ENCODE data around the gene CACNA2D3. TPM values are rescaled to one million over a fixed set of nuclear protein-coding genes. Genes with fewer than 3 reads are reported as not detected.

CACNA2D3 gene
- polyA plus RNA-seq, 3 donors: 8.3 to 21.5 (median 10.4) TPM

- H3K4me1 ChIP-seq (ENCODE audit: control insufficient read depth in 1 of 2, insufficient read depth in 2 of 2, low read length in 2 of 2): no peaks in the 10 kb centered on the region
- H3K36me3 ChIP-seq (replicated peaks in 1 of 2; ENCODE audit: control insufficient read depth in 1 of 2, insufficient read depth in 2 of 2, low read length in 2 of 2): no peaks in the 10 kb centered on the region
- H3K36me3 Mint-ChIP-seq: no peaks in the 10 kb centered on the region
- no peak overlapping the region for H2AFZ ChIP-seq (ENCODE audit: insufficient read depth, low read depth, low read length, poor library complexity, severe bottlenecking)
- no peaks in the 10 kb centered on the region for H4K20me1 ChIP-seq (ENCODE audit: insufficient read depth, low read length)
- H3K4me3 ChIP-seq (replicated peaks in 1 of 3; ENCODE audit: low read depth in 2 of 3, low read length in 3 of 3): no peak overlapping the region
- H3K9ac ChIP-seq (ENCODE audit: insufficient read depth, low read length, poor library complexity, severe bottlenecking): no peak overlapping the region
- H3K9me3 Mint-ChIP-seq: no peaks in the 10 kb centered on the region
- H3K27ac ChIP-seq (ENCODE audit: low read depth in 1 of 2, low read length in 2 of 2): no peak overlapping the region
- DNase-seq: no peak
- no peaks in the 10 kb centered on the region for H3K79me2 ChIP-seq (ENCODE audit: insufficient read depth, low read length)
- no peak overlapping the region for H3K27ac Mint-ChIP-seq
- no peak overlapping the region for H3K4me2 ChIP-seq (replicated peaks; ENCODE audit: extremely low read depth, low read length, poor library complexity, severe bottlenecking)
- TF ChIP-seq CTCF (IDR thresholded peaks at IDR 0.05): no peak
- no peaks in the 10 kb centered on the region for H3K9me3 ChIP-seq (replicated peaks in 1 of 2; ENCODE audit: control insufficient read depth in 1 of 2, insufficient read depth in 1 of 2, low read length in 2 of 2)
- no peak overlapping the region for H3K4me3 Mint-ChIP-seq
- H3K27me3 ChIP-seq (ENCODE audit: control insufficient read depth in 2 of 2, insufficient read depth in 2 of 2, low read length in 2 of 2): peaks cover 6% of the 10 kb centered on the region in 2 donors
- no peaks in the 10 kb centered on the region for H3K4me1 Mint-ChIP-seq
- 100% methylated on average over 1 of the region's 8 CpGs for WGBS (ENCODE audit: insufficient coverage)
- H3K27me3 Mint-ChIP-seq (ENCODE audit: low read depth in 3 of 3): peaks cover 5 to 16% (median 12%) of the 10 kb centered on the region in 3 donors
- intact Hi-C loops (cut with micrococcal nuclease): no loop called here
These were observed 9.5 kb downstream of the CACNA2D3 start for GRCh38 chr3:54131890-54132289.

GRCh38 chr3:54132685-54133084 lies 10.3 kb downstream of the CACNA2D3 start:
- no peaks in the 10 kb centered on the region for H3K79me2 ChIP-seq (ENCODE audit: insufficient read depth, low read length)
- no peak overlapping the region for H2AFZ ChIP-seq (ENCODE audit: insufficient read depth, low read depth, low read length, poor library complexity, severe bottlenecking)
- no peak overlapping the region for H3K4me3 Mint-ChIP-seq
- H3K27ac ChIP-seq (ENCODE audit: low read depth in 1 of 2, low read length in 2 of 2): no peak overlapping the region
- intact Hi-C loops (cut with micrococcal nuclease): no loop called here
- no peaks in the 10 kb centered on the region for H3K4me1 ChIP-seq (ENCODE audit: control insufficient read depth in 1 of 2, insufficient read depth in 2 of 2, low read length in 2 of 2)
- no peak for DNase-seq
- no peaks in the 10 kb centered on the region for H3K36me3 Mint-ChIP-seq
- H3K4me2 ChIP-seq (replicated peaks; ENCODE audit: extremely low read depth, low read length, poor library complexity, severe bottlenecking): no peak overlapping the region
- H3K36me3 ChIP-seq (replicated peaks in 1 of 2; ENCODE audit: control insufficient read depth in 1 of 2, insufficient read depth in 2 of 2, low read length in 2 of 2): no peaks in the 10 kb centered on the region
- H3K9ac ChIP-seq (ENCODE audit: insufficient read depth, low read length, poor library complexity, severe bottlenecking): no peak overlapping the region
- no peaks in the 10 kb centered on the region for H3K4me1 Mint-ChIP-seq
- no peak for TF ChIP-seq CTCF (IDR thresholded peaks at IDR 0.05)
- no peaks in the 10 kb centered on the region for H3K27me3 ChIP-seq (ENCODE audit: control insufficient read depth in 2 of 2, insufficient read depth in 2 of 2, low read length in 2 of 2)
- peaks cover 5 to 14% (median 8%) of the 10 kb centered on the region in 3 donors for H3K27me3 Mint-ChIP-seq (ENCODE audit: low read depth in 3 of 3)
- H3K4me3 ChIP-seq (replicated peaks in 1 of 3; ENCODE audit: low read depth in 2 of 3, low read length in 3 of 3): no peak overlapping the region
- H3K9me3 ChIP-seq (replicated peaks in 1 of 2; ENCODE audit: control insufficient read depth in 1 of 2, insufficient read depth in 1 of 2, low read length in 2 of 2): no peaks in the 10 kb centered on the region
- no peaks in the 10 kb centered on the region for H4K20me1 ChIP-seq (ENCODE audit: insufficient read depth, low read length)
- no peaks in the 10 kb centered on the region for H3K9me3 Mint-ChIP-seq
- H3K27ac Mint-ChIP-seq: no peak overlapping the region
- 86% methylated on average over 3 of the region's 3 CpGs for WGBS (ENCODE audit: insufficient coverage)

Measured in CD14-positive monocyte (primary cell).